ENCODE results near the gene LSM14A.
"Not testable (repeated sequence)": the region's sequence is repeated elsewhere in the genome, so short reads cannot be mapped to it uniquely, and the experiment has no call there.

Gene LSM14A

DNA sequence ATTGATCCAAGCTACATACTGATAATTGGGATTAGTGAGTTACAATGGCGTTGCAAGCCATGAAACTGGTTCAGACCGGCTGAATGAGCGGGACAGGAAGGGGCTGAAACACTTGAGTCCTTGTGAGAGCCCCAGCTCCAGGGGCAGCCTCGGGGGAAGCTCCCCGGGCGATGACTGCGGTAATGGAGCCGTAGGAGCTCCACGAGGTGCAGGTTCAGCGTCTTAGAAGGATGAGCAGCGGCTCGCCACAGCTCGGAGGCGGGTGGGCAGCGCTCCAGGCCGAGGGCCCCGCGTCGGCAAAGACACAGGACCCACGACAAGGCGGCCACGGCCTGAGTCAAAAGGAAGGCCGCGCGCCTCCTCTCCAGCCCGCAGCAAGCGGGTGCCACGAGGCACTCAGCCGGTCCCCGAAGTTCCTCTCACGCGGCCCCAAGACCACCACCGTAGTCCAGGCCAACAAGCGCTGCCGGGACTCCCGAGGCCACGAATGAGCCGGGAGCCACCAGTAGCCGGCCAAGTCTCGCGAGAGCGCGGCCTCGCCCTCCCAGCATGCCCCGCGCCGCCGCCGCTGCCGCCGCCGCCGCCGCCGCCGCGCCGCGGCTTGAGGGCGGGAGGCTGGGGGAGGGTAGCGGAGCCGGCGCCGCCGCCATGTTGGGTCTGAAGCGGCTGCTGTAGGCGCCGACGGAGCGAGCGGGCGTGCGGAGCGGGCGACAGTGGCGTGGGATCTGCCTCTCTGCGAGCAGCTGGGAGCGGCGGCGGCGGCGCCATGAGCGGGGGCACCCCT is at the start of gene LSM14A:
TSS of gene LSM14A (plus strand) at position 628 of the 784 bp plus-strand sequence. CDS start at position 767, 139 bp downstream.
- DNase-seq = peak; percentile 82

- no peak for DNase-seq
These were observed 47.5 kb upstream of the LSM14A start for GRCh38 chr19:34124828-34125227.

- no peak for DNase-seq
These were observed 45.3 kb upstream of the LSM14A start for GRCh38 chr19:34126966-34127365.

DNA sequence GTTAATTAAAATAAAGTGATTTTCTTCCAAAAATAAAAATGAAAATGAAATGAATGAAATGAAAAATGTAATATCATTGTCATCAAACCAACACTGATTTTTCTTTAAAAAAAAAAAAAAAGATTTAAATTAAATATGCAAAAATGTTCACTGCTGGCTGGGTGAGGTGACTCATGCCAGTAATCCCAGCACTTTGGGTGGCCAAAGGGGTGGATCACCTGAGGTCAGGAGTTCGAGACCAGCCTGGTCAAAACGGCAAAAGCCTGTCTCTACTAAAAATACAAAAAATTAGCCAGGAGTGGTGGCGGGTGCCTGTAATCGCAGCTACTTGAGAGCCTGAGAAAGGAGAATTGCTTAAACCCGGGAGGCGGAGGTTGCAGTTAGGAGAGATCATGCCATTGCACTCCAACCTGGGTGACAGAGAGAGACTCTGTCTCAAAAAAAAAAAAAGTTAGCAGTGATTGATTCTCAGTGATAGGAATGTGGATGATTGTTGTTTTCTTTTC is 44.6 kb upstream of the LSM14A start:
- DNase-seq = no peak

DNA sequence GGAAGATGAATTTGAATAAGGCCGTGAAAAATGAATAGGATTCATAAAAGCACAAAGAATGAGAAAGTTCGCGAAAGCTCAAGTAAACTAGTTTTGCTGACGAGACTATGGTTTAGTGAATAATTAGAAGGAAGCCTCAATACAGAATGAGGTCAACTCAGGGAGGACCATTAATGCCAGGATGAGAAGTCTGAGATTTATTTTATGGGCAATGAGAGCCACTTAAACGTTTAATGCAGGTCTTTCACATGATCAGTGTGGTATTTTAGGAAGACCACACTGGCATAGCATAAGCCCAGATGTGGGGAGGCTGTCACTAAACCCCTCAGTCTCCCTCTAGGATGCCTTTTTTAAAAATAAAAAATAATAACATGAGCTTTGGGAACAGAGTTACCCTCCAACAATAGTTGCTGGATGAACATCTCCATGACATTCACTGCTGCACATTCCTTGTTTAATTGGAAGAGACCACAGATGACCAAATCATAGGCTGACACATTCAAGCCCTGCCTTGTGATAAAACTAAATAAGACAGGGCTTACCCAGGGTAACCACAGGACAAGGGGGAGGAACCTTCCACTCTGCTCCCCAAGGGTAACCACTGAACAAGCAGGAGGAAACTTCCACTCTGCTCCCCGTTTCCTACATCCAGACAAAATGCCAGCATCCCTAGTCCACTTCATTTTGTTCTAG is 43.6 kb upstream of the LSM14A start:
- no peak for DNase-seq

- DNase-seq = no peak
These were observed 41.2 kb upstream of the LSM14A start for GRCh38 chr19:34131100-34131499.

GRCh38 chr19:34132145-34132544 is 40.2 kb upstream of the LSM14A start:
- not testable (repeated sequence) for DNase-seq

GRCh38 chr19:34132706-34133105 is 39.6 kb upstream of the LSM14A start:
- DNase-seq = not testable (repeated sequence)

DNA sequence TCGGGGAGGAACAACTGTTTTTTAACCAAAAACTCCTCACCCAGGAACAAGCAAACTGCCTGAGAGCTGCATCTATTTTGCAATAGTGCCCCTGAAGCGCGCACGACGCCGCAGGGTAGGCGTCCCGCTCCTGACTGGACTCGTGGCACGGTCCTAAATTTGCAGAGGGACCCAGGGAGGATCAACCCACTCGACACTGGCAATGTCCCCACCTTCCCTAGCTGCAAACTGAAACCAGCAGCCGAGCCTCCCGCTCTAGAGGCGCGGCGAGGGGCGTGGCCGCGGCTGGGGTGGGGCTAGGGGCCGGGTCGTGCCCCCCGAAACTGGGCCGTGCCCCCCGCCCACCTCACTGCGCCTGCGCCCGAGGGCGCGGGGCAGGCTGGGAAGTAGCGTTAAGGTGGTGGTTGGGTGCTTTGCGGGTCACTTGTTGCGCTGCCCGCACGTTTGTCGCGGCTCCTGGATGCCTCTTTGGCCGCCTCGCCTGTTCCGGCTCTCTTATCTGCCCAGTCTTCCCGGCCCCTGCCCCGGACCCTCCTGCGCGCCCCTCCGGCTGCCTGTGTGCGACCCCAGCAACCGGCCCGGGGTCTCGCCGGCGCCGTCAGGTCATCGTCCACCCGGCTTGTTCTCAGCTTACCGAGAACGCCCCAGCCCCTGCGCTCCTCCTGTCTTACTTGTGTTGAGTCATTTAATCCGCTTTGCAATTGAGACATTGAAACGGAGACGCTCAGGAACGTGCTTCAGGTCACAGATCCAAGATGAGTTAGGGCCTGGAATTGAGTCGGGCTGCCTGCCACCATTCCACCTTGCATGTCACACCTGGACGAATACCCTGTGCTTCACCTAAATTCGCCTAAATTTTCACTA is 37.9 kb upstream of the LSM14A start:
- DNase-seq = peak; percentile 23

DNA sequence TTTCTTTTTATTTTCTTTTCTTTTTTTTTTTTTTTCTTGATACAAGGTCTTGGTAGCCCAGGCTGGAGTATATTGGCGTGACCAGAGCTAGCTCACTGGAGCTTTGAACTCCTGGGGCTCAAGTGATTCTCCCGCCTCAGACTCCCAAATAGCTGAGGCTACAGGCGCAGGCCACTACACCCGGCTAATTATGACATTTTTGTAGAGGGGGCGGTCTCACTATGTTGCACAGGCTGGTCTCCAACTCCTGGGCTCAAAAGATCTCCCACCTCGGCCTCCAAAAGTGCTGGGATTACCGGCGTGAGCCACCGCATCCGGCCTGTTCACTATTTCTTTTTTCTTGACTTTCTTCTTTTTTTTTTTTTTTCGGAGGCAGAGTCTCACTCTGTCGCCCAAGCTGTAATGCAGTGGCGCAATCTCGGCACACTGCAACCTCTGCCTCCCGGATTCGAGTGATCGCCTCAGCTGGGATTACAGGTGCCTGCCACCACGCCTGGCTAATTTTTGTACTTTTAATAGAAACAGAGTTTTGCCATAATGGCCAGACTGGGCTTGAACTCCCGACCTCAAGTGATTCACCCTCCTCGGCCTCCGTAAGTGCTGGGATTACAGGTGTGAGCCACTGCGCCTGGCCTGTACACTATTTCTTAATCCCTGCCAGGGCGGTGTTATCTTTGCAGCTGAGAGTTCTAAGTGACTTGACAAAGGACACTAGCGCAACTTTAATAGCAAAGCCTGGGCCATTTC is 37.1 kb upstream of the LSM14A start:
- DNase-seq = no peak

DNA sequence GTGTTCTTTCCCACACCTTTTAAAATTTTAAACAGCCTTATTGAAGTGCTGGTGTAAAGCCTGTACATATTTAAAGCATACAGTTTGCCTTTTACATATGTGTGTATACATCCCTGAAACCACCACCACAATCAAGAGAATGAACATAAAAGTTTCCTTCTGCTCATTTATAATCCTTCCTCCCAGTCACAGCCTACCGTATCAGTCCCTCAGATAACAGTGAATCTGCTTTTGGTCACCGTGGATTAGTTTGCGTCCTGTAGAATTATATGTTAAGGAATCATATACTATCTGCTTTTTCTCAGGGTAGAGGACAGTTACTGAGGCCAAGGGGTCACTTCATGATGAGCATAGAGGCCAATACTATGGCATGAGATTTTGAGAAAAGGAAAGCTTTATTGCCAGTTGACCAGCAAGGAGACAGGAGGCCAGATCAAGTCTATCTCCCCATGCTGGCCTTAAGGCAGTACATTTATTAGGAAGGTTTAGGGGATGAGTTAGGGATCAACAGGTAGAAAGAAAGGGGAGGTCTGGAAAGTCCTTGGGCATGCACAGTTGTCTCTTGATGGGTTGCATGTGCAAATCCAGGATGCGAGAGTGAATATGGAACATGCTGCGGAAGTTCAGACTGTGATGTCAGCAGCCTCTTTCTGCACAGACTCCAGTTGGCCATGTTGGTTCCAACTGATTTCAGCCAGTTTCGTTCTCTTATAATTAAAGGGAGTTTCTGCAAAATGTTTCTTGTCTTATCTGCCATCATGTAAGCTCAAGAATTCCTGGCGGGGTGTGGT is 36.3 kb upstream of the LSM14A start:
- no peak for DNase-seq

DNA sequence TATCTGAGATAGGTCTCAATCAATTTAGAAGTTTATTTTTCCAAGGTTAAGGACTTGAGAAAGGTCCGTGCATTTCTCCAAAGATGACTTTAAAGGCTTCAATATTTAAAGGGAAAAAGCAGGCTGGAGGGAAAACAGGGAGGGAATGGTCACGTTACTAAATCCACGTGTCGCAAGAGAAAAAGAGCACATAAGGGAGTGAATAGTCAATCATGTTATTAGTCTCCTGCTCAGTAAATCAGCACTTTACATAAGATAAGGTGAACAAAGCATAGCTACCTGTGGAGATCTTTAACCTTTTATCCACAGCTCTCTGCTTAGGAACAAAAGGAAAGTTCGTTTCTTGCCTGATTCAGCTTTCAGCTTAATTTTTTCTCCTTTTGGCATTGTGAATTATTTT is 31.3 kb upstream of the LSM14A start:
- no peak for DNase-seq

DNA sequence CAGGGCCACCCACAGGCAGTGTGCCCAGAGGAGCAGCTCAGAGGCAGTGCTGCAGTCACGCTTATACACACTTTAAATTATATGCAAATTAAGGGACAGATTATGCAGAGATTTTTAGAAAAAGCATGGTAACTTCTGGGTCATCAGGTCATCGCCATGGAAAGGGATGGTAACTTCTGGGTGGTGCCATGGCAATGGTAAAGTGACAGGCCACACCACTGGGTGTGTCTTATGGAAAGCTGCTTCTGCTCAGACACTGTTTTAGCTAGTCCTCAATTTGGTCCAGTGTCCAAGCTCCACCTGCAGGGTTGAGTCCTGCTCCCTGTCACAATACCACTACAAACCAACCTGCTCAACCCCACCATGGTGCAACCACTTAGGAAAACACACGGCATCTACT is 29.9 kb upstream of the LSM14A start:
- no peak for DNase-seq

DNA sequence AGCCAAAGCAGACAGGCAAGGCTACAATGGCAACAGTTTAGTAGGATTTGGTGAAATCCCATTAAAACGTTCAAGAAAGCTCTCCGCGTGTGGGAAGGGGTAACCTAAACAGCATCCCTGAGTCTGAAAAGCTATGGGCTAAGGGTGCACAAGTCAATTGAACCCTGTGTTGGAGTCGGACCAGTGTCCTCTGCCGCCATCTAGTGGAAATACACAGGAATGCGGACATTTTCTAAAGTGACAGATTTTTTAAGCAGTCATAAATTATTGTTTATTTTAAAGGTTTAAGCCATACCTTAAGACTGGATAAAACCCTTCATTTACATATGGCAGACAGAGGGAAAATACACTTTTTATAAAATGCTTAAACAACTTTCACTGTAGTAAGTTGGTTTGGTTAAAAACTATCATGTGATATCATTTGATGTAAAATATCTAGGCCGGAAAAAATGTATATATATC is 26.5 kb upstream of the LSM14A start:
- DNase-seq = peak; percentile 56

- no peak for DNase-seq
These were observed 23.6 kb upstream of the LSM14A start for GRCh38 chr19:34148658-34149185.

DNA sequence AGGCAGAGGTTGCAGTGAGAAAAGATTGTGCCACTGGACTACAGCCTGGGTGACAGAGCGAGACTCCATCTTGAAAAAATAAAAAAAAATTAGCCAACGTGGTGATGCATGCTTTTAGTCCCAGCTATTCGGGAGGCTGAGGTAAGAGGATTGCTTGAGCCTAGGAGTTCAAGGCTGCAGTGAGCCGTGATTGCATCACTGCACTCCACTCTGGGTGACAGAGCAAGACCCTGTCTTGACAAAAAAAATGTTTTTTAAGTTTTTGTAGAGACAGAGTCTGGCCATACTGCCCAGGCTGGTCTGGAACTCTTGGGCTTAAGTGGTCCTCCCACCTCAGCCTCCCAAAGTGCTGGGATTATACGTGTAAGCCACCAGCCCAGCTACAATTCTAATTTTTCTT is 22.4 kb upstream of the LSM14A start:
- no peak for DNase-seq

- no peak for DNase-seq
These were observed 21.7 kb upstream of the LSM14A start for GRCh38 chr19:34150558-34150957.

DNA sequence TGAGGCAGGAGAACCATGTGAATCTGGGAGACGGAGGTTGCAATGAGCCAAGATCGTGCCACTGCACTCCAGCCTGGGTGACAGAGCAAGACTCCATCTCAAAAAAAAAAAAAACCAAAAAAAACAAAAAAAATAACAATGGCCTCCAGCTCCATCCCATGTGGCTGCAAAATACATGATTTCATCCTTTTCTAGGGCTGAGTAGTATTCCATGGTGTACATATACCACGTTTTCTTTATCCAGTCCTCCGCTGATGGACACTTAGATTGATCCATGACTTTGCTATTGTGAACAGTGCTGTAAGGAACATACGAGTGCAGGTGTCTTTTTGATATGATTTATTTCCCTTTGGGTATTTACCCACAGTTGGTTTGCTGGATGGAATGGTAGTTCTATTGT is 20.9 kb upstream of the LSM14A start:
- no peak for DNase-seq

DNA sequence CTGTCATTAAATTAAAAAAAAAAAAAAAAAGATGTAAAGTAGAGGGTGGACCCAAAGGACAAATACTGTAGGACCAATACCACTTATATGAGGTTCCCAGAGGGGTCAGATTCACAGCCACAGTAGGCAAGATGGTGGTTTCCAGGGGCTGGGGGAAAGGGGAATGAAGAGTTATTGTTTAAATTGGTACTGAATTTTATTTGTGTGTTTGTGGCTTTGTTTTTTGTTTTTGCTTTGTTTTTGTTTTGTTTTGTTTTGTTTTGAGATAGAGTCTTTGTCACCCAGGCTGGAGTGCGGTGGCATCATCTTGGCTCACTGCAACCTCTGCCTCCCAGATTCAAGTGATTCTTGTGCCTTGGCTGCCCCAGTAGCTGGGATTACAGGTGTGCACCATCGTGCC is 17.9 kb upstream of the LSM14A start:
- DNase-seq = no peak

- DNase-seq = no peak
These were observed 16.6 kb upstream of the LSM14A start for GRCh38 chr19:34155686-34156085.

DNA sequence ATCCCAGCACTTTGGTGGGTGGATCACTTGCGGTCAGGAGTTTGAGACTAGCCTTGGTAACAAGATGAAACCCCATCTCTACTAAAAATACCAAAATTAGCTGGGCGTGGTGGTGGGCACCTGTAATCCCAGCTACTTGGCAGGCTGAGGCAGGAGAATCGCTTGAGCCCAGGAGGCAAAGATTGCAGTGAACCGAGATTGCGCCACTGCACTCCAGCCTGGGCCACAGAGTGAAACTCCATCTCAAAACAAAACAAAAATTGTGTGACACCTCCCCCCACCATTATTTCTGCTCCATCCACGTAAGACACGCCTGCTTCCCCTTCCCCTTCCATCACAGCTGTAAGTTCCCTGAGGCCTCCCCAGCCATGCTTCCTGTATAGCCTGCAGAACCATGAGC is 13.3 kb upstream of the LSM14A start:
- not testable (repeated sequence) for DNase-seq

All from kidney glomerular epithelial cell (primary cell).